Ovary (tissue), 3 donors: Measurements from ENCODE around the gene ADORA1.

Experiments used
- EP300 ChIP-seq: sonication (generic); formaldehyde crosslinking; IDR thresholded peaks from one replicate; pipeline ENCODE4 v1.6.1; 2017; ENCODE audit warnings: antibody characterized with exemption
- TF ChIP-seq, protein P1 (sequence below), 3 donors: fragments of 450-650 bp in 2 of 3; fragments of 200-600 bp in 1 of 3; IDR thresholded peaks; one replicate each; pipeline versions ENCODE4 v1.5.1 to v1.8.0; 2016 to 2022; ENCODE audit warnings: antibody characterized with exemption in 3 of 3, mild to moderate bottlenecking in 1 of 3
- donor health status: DM: no; HTN: no; CAD: no.

GRCh38 chr1:203186091-203186445 is 58.5 kb downstream of the ADORA1 start:
- TF ChIP-seq, protein P1, sequence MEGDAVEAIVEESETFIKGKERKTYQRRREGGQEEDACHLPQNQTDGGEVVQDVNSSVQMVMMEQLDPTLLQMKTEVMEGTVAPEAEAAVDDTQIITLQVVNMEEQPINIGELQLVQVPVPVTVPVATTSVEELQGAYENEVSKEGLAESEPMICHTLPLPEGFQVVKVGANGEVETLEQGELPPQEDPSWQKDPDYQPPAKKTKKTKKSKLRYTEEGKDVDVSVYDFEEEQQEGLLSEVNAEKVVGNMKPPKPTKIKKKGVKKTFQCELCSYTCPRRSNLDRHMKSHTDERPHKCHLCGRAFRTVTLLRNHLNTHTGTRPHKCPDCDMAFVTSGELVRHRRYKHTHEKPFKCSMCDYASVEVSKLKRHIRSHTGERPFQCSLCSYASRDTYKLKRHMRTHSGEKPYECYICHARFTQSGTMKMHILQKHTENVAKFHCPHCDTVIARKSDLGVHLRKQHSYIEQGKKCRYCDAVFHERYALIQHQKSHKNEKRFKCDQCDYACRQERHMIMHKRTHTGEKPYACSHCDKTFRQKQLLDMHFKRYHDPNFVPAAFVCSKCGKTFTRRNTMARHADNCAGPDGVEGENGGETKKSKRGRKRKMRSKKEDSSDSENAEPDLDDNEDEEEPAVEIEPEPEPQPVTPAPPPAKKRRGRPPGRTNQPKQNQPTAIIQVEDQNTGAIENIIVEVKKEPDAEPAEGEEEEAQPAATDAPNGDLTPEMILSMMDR (IDR thresholded peaks at IDR 0.05), result no peak
- TF ChIP-seq EP300, result no peak
